Inferior parietal cortex (tissue), 1 donor: ENCODE data around the gene TFR2.

Source experiments
- DNase-seq: peaks from one replicate; pipeline ENCODE4 v3.0.0-alpha.2; 2016; ENCODE audit errors: extremely low spot score

TFR2 gene

DNA sequence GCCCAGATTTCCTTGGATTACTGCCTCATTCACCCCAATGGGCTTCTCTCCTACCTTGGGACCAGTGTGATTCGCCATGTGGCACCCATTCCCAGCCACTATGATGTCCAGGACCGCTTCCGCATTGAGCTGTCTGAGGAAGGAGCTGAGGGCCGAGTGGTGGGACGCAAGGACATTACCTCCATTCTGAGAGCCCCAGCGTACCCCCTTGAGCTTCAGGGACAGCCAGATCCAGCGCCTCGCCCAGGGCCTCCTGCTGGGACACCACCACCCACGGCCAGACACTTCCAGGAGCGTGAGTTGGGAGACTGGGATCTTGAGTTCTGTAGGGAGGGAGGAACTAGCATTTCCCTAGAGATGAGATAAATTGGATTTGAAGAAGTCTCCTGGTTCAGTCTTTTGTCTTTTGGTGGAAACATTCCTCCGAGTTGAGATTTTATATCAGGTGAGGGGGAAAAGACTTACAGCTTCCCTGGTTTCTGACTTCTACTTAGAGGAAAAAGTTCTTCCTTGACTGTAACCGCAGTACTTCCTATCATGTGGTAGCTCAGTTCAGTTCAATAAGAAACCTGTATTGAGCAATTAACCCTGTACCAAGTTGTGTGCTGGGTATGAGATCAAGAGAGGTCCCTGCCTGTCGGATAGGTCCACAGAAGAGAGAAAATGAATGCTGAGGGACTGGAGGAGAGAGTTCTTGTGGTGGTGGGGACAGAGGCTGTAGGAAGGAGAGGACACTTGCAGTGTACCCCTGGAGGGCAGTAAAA is 27.8 kb downstream of the TFR2 start:
- no peak for DNase-seq

DNA sequence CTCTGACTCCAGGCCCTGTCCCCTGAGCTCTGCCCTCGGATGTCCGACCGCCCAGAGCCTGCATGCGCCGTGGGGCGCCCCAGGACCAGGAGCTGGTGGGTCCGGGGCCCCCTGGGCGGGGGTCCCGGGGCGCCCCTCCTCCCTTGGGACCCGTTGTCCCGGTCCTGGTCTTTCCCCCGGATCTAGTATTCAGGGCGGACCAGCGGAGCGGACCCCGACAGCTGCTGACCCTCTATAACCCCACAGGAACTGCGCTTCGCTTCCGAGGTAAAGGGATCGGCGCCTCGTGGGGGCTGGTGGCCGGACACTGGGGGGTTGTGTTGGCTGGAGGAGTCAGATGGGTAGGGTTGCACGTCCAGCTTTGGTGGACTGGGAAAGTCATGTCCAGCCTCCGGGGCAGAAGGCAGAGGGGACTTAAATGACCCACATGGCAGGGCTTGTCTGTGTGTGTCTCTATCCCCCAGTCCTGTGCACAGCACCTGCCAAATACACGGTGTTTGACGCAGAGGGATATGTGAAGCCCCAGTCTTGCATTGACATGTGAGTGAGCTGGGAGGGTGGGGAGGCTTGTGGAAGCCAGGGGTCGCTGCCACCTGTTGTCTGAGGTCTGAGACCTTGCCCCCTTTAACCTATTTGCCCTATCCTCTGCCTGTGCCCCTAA is 28.5 kb downstream of the TFR2 start:
- no peak for DNase-seq

DNA sequence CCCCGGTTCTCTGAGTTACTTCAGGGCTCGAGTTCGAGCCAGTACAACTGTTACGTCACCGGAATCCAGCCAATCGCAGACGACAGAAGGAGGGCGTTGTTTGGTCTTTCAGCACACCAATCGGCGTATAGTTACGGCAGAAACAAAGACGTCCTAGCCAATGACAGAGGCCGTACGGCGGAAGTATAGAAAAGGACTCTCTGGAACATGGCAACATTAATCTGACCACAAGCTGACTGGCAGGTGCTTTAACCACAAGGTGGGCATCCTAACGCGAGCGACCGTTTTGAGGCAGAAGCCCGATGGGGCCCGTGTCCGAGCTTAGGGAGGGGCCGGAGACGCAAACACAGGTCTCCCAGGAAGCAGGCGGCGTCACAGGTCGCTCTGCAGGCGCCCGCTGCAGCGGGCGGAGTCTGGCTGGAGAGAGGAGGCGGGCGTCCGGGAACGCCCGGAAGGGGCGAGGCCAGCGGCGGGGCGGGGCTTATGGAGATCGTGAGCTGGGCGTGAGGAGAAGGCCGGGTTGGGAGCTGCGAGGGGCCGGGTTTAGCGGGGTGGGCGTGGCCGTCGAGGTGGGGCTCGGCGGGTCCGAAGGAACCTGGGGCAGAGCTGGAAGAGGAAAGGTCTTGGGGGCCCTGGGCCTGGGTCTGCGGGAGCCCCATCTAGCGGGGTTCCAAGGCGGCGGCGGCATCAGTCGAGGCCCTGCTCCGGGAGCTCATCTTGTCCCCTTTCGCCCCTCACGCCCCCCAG is 29.2 kb downstream of the TFR2 start, which contains the start of gene MOSPD3:
Gene MOSPD3 (plus strand): TSS at position 558 of the 747 bp plus-strand sequence. CDS start 252 bp downstream, outside the sequence.
- peak; percentile 100 for DNase-seq

DNA sequence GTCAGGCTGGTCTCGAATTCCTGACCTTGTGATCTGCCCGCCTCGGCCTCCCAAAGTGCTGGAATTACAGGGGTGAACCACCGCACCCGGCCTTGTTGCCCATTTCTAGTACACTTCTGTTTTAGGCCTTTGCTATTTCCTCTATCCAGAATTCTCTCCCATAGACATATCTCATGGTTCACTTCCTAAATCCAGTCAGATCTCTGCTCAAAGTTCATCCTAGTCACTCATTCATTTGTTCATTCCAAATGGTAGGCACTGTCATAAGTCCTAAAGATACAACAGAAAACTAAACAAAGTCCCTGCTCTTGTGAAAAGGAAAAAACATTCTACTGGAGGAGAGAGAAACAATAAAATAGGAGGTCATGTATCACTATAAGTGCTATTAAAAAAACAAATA is 31.4 kb downstream of the TFR2 start:
- DNase-seq, result no peak

DNA sequence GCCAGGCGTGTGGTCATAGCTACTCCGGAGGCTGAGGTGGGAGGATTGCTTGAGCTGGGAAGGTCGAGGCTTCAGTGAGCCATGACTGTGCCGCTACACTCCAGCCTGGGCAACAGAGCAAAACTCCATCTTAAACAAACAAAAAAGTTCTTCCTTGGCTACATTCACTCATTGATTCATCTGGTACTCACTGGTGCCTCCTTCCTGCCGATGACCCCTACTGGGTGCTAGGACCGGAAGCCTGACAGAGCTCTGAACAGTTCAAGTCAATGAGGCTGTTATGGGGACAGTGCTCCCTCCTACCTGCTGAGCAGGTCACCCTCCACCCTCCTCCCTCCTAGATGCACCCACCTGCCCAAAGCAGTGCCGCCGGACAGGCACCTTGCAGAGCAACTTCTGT is 34.2 kb downstream of the TFR2 start:
- no peak for DNase-seq

DNA sequence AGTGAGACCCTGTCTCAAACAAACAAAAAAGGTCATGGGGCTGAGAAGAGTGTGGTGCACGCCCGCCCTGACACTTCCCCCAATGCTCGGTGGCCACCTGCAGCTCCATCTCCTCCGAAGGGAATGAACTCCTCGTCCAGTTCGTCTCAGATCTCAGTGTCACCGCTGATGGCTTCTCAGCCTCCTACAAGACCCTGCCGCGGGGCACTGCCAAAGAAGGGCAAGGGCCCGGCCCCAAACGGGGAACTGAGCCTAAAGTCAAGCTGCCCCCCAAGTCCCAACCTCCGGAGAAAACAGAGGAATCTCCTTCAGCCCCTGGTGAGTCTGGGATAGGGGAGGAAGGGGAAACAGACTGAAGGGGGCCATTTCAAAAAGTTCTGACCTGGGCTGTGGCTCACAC is 35.0 kb downstream of the TFR2 start:
- no peak for DNase-seq

DNA sequence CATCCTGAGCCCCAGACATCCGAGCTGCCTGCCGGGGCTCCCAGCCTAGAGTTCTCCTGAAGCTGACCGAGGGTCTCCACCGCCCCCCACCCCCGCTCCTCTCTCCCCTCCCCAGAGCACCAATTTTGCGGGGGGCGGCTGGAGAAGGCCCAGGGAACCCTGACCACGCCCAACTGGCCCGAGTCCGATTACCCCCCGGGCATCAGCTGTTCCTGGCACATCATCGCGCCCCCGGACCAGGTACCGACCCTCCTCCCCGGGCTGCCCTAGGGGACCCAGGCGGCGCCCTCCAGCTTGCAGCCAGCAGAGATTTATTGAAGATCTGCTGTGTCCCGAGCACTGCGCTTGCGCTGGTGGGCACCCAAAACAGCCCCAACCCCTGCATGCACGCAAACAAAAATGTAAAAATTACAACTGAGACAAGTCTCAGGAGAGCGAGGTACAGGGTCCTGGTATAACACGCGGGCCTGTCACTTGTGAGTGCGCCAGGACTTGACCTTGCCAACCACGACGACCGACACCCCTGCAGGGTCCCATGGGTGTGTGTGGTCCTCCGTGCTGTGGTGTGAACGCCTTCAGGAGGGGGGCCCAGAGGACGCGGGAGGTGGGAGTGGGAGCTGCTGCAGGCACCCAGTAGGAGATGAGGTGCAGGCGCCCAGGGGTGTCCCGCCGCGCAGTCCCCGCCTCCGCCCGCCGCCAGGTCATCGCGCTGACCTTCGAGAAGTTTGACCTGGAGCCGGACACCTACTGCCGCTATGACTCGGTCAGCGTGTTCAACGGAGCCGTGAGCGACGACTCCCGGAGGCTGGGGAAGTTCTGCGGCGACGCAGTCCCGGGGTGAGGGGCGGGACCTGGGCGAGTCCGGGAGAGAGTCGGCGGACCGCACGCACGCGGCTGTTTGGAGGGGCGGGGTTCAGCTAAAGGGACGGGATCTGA is 36.1 kb downstream of the TFR2 start:
- no peak for DNase-seq

DNA sequence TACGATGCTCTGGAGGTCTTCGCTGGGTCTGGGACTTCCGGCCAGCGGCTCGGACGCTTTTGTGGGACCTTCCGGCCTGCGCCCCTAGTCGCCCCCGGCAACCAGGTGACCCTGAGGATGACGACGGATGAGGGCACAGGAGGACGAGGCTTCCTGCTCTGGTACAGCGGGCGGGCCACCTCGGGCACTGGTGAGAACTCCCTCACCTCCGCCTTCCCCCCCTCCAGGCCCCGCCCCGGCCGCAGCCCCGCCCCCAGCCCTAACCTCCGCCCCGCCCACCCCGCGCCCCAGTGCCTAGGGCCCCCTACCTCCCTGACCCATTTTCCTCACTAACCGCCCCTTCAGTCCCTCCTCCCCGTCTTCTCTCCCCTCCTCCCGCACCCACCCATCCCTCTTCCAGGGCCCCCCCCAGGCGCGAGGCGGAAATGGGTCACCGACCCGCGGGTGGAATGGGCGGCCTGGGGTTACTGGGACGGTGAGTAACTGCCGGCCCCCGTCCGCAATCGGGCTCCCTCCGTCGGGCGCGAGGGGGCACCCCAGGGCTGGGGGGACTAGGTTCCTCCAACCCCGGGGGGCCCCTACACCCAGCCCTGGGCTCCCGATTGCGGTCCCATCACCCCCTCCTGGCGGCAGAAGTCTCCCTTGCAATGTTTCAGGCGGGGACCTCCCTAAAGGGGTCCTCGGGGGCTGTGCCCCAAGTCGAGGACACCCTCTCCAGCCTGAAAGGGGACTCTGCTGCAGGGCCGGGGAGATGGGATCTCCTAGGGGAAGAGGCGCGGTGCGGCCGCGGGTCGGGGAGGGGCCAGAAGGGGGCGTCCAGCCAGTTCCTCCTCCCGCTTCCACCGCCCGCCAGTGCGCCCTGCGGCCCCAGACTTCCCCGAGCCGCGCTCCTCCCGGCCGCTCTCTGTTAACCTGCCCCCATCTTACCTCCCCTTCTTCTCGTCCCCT is 37.0 kb downstream of the TFR2 start:
- no peak for DNase-seq

DNA sequence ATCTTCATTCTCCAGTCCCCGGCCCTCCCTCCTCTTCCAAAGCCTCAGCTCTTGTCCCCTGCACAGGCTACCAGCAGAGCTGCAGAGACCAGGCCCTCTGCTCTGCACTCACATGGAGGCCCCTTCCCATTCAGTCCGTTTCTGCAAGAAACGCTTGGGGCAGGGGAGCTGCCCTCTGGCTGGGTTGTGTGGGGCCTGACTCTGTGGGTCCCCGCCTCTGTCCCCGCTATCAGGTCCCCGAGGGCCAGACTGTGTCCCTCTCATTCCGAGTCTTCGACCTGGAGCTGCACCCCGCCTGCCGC is 37.7 kb downstream of the TFR2 start:
- DNase-seq, result no peak

DNA sequence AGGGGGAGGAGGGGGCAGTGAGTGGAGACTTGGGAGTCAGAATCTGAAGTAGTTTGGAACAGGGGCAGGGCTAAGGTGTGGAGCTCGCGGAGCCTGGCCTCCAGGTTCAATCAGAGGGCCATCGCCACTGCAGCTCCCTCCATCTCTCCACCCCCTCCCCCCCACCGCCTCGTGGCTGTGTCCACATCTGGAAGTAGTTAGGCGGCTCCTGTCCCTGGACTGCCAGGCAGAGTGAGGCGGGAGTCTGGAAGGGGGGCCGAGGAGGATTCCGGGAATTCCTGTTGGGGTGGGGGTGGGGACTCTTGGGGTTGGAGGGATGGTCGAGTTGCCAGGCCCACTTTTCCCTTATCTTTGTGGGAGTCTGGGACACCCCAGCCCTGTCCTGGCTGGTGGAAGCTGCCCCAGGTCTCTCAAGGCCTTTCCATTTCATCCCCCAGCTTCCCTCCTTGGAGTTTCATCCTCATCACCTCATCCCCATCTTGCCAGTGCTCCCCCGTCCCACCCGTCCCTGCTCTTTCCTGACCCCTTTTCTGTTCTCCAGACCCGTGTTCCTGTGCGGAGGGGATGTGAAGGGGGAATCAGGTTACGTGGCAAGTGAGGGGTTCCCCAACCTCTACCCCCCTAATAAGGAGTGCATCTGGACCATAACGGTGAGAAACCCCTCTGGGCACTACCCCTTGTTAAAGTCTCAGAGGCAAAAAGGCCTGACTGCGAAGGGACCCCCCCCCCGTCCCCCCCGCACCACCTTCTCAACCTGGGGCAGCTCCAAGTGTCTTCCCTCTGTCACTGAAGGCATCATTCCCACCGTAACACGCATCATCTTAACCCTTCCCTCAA is 38.2 kb downstream of the TFR2 start:
- DNase-seq, result no peak

DNA sequence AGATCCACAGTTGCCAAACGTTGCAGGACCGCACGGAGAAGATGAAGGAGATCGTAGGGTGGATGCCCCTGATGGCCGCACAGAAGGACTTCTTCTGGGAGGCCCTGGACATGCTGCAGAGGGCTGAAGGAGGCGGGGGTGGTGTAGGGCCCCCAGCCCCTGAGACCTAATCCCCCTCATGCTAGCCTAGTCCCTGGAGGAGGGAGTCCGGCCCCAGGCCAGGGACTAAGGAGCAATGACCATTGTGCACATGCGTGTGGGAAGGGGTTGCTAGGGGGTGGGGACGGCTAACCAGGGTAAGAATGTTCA is 40.7 kb downstream of the TFR2 start:
- no peak for DNase-seq

DNA sequence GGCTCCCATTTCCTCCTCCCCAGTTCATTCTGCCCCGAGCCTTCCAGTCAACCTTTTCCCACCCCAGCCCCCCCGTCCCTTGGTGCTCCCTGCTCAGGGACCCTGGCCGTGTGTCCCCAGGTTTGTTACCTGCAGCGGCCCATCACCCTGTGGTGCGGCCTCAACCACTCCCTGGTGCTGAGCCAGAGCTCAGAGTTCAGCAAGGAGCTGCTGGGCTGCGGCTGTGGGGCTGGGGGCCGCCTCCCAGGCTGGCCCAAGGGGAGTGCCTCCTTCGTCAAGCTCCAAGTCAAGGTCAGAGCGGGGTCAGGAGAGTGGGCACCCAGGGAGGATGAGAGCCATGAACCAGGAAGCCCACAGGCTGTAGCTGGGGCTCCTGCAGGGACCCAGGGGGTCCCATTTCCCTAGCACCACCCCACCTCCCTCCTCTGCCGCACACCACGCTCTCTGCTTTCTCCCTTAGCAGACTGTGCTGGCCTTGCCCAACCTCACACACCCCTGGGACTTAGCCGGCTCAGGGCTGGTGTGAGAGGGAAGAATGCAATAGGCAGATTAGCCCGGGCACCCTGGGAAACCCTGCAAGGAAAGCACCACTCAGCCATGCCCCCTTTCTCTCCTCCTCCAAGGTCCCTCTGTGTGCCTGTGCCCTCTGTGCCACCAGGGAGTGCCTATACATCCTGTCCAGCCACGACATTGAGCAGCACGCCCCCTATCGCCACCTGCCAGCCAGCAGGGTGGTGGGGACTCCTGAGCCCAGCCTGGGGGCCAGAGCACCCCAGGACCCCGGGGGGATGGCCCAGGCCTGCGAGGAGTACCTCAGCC is 41.2 kb downstream of the TFR2 start:
- DNase-seq, result no peak

DNA sequence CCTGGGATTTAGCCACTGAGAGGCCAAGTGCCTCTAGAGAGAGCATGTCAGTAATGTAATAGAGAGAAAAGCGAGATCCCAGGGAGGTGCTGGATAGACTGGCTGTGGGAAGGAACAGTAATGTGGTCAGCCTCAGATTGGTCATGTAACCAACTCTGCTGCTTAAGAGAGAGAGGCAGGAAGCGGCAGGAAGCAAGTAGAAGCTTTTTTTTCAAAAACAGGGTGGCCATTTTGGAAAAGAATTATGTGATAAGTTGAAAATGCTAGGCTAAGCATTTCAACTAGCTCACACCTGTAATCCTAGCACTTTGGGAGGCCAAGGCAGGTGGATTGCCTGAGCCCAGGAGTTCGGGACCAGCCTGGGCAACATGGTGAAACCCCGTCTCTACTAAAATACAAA is 42.9 kb downstream of the TFR2 start:
- no peak for DNase-seq

DNA sequence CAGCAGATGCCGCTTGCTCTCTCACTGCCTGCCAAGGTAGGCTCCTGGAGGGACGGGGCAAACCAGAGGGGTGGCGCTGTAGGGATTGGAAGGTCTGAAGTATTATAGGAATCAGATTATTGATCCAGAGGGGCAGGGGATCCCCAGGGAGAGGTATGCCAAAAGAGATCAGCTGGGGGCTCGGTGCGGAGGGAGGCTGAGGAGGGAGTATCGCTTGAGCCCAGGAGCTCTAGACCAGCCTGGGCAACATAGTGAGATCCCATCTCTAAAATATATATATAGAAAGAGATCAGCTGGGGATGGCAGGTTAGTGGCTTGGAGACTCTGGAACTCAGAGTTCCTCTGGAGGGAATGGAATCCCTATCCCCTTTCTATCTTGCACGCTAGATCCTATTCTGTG is 46.2 kb downstream of the TFR2 start:
- no peak for DNase-seq

DNA sequence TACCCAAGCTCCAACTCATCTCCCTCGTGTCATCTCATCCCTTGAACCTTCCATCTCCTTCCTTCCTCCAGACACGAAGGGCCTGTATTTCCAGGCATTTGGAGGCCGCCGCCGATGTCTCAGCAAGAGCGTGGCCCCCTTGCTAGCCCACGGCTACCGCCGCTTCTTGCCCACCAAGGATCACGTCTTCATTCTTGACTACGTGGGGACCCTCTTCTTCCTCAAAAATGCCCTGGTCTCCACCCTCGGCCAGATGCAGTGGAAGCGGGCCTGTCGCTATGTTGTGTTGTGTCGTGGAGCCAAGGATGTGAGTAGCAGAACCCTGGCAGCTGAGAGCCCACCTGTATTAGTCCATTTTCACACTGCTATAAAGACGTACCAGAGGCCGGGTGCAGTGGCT is 49.8 kb downstream of the TFR2 start:
- DNase-seq, result no peak

DNA sequence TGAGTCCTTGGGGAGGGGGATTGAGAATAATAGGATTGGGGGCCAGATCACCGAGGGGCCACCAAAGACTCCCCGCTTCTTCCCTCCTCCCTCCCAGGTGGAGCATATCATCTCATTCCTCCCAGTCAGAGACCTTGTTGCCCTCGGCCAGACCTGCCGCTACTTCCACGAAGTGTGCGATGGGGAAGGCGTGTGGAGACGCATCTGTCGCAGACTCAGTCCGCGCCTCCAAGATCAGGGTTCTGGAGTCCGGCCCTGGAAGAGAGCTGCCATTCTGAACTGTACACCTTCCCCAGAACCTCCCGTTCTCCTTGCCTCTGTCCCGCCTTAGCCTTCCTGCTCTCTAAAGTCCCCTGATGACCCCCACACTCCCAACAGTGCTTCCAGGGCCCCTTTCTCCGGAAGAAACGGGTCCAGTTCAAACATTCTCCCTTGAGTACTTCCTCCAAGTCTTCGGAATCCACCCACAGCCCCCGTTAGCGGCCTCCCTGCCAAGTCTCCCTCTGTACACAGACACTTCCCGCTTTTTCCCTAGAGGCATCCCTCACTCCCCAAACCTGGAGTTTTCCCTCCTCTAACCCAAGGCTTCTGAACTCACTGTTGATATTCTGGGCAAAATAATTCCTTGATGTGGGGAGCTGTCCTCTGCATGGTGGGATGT is 51.1 kb downstream of the TFR2 start:
- DNase-seq, result no peak

DNA sequence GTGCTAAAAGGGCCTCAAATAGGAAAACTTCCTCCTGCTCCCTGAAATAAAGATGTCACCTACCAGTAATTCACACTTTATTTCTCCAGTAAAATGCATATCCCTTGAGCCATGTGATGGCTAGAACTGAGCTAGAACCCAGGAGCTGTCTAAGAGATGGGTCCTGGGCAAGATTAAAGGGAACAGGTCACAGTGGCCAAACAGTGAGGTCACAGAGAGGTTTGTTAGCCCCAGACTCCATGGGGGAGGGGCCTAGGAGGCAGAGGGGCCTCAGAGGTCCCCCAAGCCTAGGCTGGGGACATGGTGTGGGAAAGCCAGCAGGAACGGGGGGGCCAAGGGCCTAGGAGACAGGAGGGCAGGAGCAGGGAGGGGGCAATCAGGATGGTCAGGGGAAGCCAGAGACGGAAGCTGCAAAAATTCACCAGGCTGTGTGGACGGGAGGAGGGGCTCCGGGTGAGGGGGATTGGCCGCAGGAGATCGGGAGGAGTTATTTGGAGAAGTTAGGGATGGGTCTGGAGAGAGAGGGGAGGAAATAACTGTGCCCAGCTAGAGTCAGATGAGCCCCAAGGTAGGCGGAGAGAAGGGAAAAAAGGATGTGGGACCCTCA is 51.9 kb downstream of the TFR2 start:
- DNase-seq, result no peak

DNA sequence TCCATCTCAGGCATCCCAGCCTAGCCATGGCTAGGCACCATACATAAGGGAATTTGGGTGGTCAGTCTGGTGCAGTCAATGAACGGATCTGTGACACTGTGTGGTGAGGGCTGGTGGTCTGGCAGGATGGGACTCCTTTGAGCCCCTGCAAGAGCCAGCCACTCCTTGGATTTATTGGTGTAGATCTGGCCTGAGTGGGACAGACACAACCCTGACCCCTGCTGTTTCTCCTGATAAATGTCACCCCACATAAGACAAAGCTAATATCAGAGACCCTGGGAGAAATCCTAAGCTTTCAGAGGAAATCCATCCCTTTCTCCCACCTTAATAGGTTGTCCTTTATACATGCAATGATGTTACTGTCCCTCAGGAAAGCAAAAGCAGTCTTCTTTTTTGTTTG is 52.9 kb downstream of the TFR2 start:
- DNase-seq, result no peak
